NT2/D1 (cell line): ENCODE results near the gene SMC4.

Experiments
- DNase-seq: peaks from one replicate; pipeline ENCODE4 v3.0.0-alpha.2; 2011; ENCODE audit warnings: low read depth, low spot score
- H3K27me3 ChIP-seq: 2 replicates; pipeline ENCODE4 v1.6.0; 2011; ENCODE audit warnings: mild to moderate bottlenecking; ENCODE audit not compliant: insufficient read length, insufficient read depth
- H3K36me3 ChIP-seq: 2 replicates; pipeline ENCODE4 v1.6.1; 2011; ENCODE audit warnings: mild to moderate bottlenecking, low read length, mixed read lengths; ENCODE audit not compliant: insufficient read depth, insufficient read length
- H3K4me1 ChIP-seq: 2 replicates; pipeline ENCODE4 v1.5.1; 2011; ENCODE audit not compliant: insufficient read depth, insufficient read length
- H3K4me3 ChIP-seq: 2 replicates; pipeline ENCODE4 v1.5.1; 2011; ENCODE audit warnings: low read depth; ENCODE audit not compliant: insufficient read length
- H3K9ac ChIP-seq: 2 replicates; pipeline ENCODE4 v1.6.0; 2011; ENCODE audit warnings: low read depth; ENCODE audit not compliant: insufficient read length
- H3K9me3 ChIP-seq: 2 replicates; pipeline ENCODE4 v1.5.1; 2011; ENCODE audit warnings: mild to moderate bottlenecking, low read length; ENCODE audit not compliant: insufficient read depth
- SUZ12 ChIP-seq: IDR thresholded peaks from 2 replicates; pipeline ENCODE4 v1.6.1; 2011; ENCODE audit not compliant: insufficient read length, insufficient read depth; ENCODE audit errors: extremely low read depth
- YY1 ChIP-seq: IDR thresholded peaks from 2 replicates; pipeline ENCODE4 v1.6.1; 2011; ENCODE audit not compliant: insufficient read length, insufficient read depth
- ZNF274 ChIP-seq: IDR thresholded peaks from 2 replicates; pipeline ENCODE4 v1.6.1; 2011; ENCODE audit warnings: mild to moderate bottlenecking, low read depth, low read length

SMC4 gene

GRCh38 chr3:160471892-160472291 lies 72.4 kb downstream of the SMC4 start:
- Histone ChIP-seq H3K4me3 (no peak overlapping the region), H3K9ac (no peak overlapping the region), H3K4me1 (no peaks in the 10 kb centered on the region), H3K9me3 (peaks cover 36% of the 10 kb centered on the region), H3K36me3 (no peaks in the 10 kb centered on the region), H3K27me3 (no peaks in the 10 kb centered on the region)
- no peak for TF ChIP-seq SUZ12
- no peak for TF ChIP-seq YY1
- TF ChIP-seq ZNF274 = no peak
- no peak for DNase-seq

- no peak overlapping the region for H3K4me3 ChIP-seq
These were observed 72.9 kb downstream of the SMC4 start for GRCh38 chr3:160472344-160472743.

DNA sequence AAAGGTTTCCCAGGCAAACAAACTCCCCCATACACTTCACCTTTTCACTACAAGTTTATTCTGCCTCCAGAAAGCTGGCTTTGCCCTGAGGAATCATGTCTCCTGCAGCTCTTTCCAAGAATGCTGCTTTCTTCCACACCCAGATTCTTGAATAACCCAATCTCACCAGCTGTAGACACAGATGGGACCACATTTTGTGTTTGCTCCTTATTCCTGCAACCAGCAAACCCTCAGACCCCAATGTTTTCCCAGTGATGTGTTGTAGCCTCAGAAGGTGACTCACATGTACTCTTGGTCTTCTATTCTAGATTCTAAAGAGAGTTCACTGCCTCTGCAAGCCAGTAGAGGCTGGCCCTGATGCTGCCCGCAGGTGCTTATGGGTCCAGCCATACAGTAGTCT lies 73.8 kb downstream of the SMC4 start:
- no peak overlapping the region for H3K4me3 ChIP-seq
- H3K27me3 ChIP-seq = no peaks in the 10 kb centered on the region
- H3K4me1 ChIP-seq = no peaks in the 10 kb centered on the region
- no peak for DNase-seq
- H3K36me3 ChIP-seq = no peaks in the 10 kb centered on the region
- no peak overlapping the region for H3K9ac ChIP-seq
- TF ChIP-seq YY1 = no peak
- no peak for TF ChIP-seq SUZ12
- no peak for TF ChIP-seq ZNF274
- H3K9me3 ChIP-seq = peaks cover 36% of the 10 kb centered on the region

More at GRCh38 chr3:160472344-160472743, 72.9 kb downstream of the SMC4 start:
- H3K4me1 ChIP-seq = no peaks in the 10 kb centered on the region
- H3K27me3 ChIP-seq = no peaks in the 10 kb centered on the region
- no peak overlapping the region for H3K9ac ChIP-seq
- no peaks in the 10 kb centered on the region for H3K36me3 ChIP-seq
- DNase-seq = no peak
- peaks cover 36% of the 10 kb centered on the region for H3K9me3 ChIP-seq
- TF ChIP-seq YY1 (no peak), SUZ12 (no peak), ZNF274 (no peak)

GRCh38 chr3:160473978-160474377 lies 74.5 kb downstream of the SMC4 start:
- Histone ChIP-seq H3K27me3 (no peaks in the 10 kb centered on the region), H3K4me1 (no peaks in the 10 kb centered on the region), H3K9ac (no peak overlapping the region), H3K36me3 (no peaks in the 10 kb centered on the region), H3K4me3 (no peak overlapping the region), H3K9me3 (peaks cover 35% of the 10 kb centered on the region)
- TF ChIP-seq ZNF274 (no peak), YY1 (no peak), SUZ12 (no peak)
- no peak for DNase-seq

GRCh38 chr3:160474416-160474838 lies 75.0 kb downstream of the SMC4 start:
- Histone ChIP-seq H3K36me3 (no peaks in the 10 kb centered on the region), H3K27me3 (no peaks in the 10 kb centered on the region), H3K4me1 (no peaks in the 10 kb centered on the region), H3K4me3 (no peak overlapping the region), H3K9ac (no peak overlapping the region), H3K9me3 (peaks cover 30% of the 10 kb centered on the region)
- TF ChIP-seq SUZ12 = no peak
- TF ChIP-seq YY1 = no peak
- TF ChIP-seq ZNF274 = no peak
- no peak for DNase-seq

GRCh38 chr3:160475153-160475552 lies 75.7 kb downstream of the SMC4 start:
- Histone ChIP-seq H3K9ac (no peak overlapping the region), H3K4me3 (no peak overlapping the region), H3K36me3 (no peaks in the 10 kb centered on the region), H3K27me3 (no peaks in the 10 kb centered on the region), H3K4me1 (no peaks in the 10 kb centered on the region), H3K9me3 (peaks cover 23% of the 10 kb centered on the region)
- no peak for TF ChIP-seq SUZ12
- no peak for TF ChIP-seq ZNF274
- TF ChIP-seq YY1 = no peak
- DNase-seq = no peak

GRCh38 chr3:160475884-160476283 lies 76.4 kb downstream of the SMC4 start:
- H3K4me1 ChIP-seq = no peaks in the 10 kb centered on the region
- no peak overlapping the region for H3K9ac ChIP-seq
- peaks cover 16% of the 10 kb centered on the region for H3K9me3 ChIP-seq
- TF ChIP-seq ZNF274 (no peak), SUZ12 (no peak), YY1 (no peak)
- no peak overlapping the region for H3K4me3 ChIP-seq
- no peak for DNase-seq
- H3K36me3 ChIP-seq = no peaks in the 10 kb centered on the region
- no peaks in the 10 kb centered on the region for H3K27me3 ChIP-seq

DNA sequence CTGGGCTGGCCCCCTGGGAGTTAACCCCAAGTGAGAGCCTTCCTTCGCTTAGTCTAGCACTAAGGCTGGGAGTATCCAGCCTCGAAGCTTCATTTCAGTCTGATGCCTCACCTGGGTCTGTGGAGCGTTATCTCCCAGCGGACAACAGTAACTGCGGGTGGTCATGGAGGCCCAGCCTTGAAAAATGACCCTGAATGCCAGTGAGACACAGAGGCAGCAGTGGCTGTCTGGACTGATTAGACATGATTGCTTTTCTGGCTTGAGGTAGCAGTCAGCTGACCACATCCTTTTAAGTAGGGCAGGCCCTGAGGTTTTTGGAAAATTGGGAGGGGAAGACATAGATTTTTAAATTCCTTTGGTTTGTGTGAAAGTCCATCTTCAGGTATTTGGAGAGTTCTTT lies 78.3 kb downstream of the SMC4 start:
- TF ChIP-seq SUZ12 (no peak), ZNF274 (no peak), YY1 (no peak)
- no peaks in the 10 kb centered on the region for H3K4me1 ChIP-seq
- DNase-seq = no peak

More for the DNA sequence above, 78.3 kb downstream of the SMC4 start:
- Histone ChIP-seq H3K36me3 (no peaks in the 10 kb centered on the region), H3K9me3 (no peaks in the 10 kb centered on the region), H3K9ac (peak overlapping the region; percentile 12), H3K4me3 (no peak overlapping the region), H3K27me3 (no peaks in the 10 kb centered on the region)
